NT2/D1 (cell line): ENCODE measurements around the gene CTSK.
"Not testable (repeated sequence)": the region's sequence is repeated elsewhere in the genome, so short reads cannot be mapped to it uniquely, and the experiment has no call there.

Experiments
- DNase-seq: peaks from one replicate; pipeline ENCODE4 v3.0.0-alpha.2; 2011; ENCODE audit warnings: low read depth, low spot score
- H3K27me3 ChIP-seq: 2 replicates; pipeline ENCODE4 v1.6.0; 2011; ENCODE audit warnings: mild to moderate bottlenecking; ENCODE audit not compliant: insufficient read length, insufficient read depth
- H3K36me3 ChIP-seq: 2 replicates; pipeline ENCODE4 v1.6.1; 2011; ENCODE audit warnings: mild to moderate bottlenecking, low read length, mixed read lengths; ENCODE audit not compliant: insufficient read depth, insufficient read length
- H3K4me1 ChIP-seq: 2 replicates; pipeline ENCODE4 v1.5.1; 2011; ENCODE audit not compliant: insufficient read depth, insufficient read length
- H3K4me3 ChIP-seq: 2 replicates; pipeline ENCODE4 v1.5.1; 2011; ENCODE audit warnings: low read depth; ENCODE audit not compliant: insufficient read length
- H3K9ac ChIP-seq: 2 replicates; pipeline ENCODE4 v1.6.0; 2011; ENCODE audit warnings: low read depth; ENCODE audit not compliant: insufficient read length
- H3K9me3 ChIP-seq: 2 replicates; pipeline ENCODE4 v1.5.1; 2011; ENCODE audit warnings: mild to moderate bottlenecking, low read length; ENCODE audit not compliant: insufficient read depth
- SUZ12 ChIP-seq: IDR thresholded peaks from 2 replicates; pipeline ENCODE4 v1.6.1; 2011; ENCODE audit not compliant: insufficient read length, insufficient read depth; ENCODE audit errors: extremely low read depth
- YY1 ChIP-seq: IDR thresholded peaks from 2 replicates; pipeline ENCODE4 v1.6.1; 2011; ENCODE audit not compliant: insufficient read length, insufficient read depth
- ZNF274 ChIP-seq: IDR thresholded peaks from 2 replicates; pipeline ENCODE4 v1.6.1; 2011; ENCODE audit warnings: mild to moderate bottlenecking, low read depth, low read length

Gene CTSK

DNA sequence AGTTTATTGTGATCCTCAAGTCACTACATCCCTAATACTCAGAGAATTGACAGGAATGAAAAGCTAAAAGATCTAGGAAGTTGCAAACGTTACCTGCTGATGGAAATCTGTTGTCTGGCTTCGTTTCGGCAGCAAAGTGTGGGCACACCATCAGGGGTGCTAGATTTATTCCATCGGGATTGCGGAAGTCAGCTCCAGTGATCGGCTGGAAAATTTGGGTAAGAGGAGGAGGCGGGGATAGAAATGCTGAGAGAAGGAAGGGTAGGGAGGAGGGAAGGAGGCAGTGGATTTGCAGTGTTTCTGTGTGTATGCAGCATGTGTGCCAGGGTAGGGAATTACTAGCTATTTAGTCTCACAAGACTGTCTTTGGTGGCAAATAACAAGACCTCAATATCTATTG lies at the start of gene CTSK:
TSS of gene CTSK (minus strand) at position 140 of the 400 bp plus-strand sequence. CDS start 1,455 bp downstream, outside the sequence.
- peaks cover 37% of the 10 kb centered on the region for H3K36me3 ChIP-seq
- peaks cover 6% of the 10 kb centered on the region for H3K4me1 ChIP-seq
- TF ChIP-seq SUZ12 (no peak), ZNF274 (no peak), YY1 (no peak)
- H3K4me3 ChIP-seq: no peak within 1 kb of the TSS
- no peak for DNase-seq
- H3K27me3 ChIP-seq: no peaks in the 10 kb centered on the region
- no peaks in the 10 kb centered on the region for H3K9me3 ChIP-seq
- H3K9ac ChIP-seq: no peak within 1 kb of the TSS

DNA sequence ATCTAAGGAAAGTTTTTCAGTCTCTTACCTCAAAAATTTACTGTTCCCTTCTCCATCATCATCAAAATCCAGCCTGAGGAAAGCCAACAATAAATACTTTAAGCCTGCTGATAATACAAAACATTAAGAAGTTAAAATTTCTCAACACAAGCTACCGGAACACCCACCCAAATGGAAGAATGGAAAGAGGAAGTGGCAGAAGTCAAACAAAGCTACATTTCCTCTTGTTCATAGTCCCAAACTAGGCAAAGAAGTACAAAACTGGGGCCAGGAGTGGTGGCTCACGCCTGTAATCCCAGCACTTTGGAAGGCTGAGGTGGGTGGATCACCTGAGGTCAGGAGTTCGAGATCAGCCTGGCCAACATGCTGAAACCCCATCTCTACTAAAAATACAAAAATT lies 44.7 kb upstream of the CTSK start:
- peaks cover 36% of the 10 kb centered on the region; the same call in 1 of the 2 replicates for H3K9me3 ChIP-seq
- peaks cover 59% of the 10 kb centered on the region for H3K36me3 ChIP-seq
- not testable (repeated sequence) for H3K27me3 ChIP-seq, H3K9ac ChIP-seq, H3K4me1 ChIP-seq, H3K4me3 ChIP-seq, DNase-seq

DNA sequence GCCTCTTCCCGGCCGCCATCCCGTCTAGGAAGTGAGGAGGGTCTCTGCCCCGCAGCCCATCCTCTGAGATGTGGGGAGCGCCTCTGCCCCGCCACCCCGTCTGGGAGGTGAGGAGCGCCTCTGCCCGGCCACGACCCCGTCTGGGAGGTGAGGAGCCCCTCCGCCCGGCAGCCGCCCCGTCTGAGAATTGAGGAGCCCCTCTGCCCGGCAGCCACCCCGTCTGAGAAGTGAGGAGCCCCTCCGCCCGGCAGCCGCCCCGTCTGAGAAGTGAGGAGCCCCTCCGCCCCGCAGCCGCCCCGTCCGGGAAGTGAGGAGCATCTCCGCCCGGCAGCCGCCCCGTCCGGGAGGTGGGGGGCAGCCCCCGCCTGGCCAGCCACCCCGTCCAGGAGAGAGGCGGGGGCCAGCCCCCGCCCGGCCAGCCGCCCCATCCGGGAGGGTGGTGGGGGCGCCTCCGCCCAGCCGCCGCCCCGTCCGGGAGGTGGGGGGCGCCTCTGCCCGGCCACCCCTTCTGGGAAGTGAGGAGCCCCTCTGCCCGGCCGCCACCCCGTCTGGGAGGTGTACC lies 42.8 kb upstream of the CTSK start:
- Histone ChIP-seq H3K36me3 (peaks cover 49% of the 10 kb centered on the region), H3K9me3 (peaks cover 36% of the 10 kb centered on the region; the same call in 1 of the 2 replicates)
- not testable (repeated sequence) for DNase-seq, H3K9ac ChIP-seq, H3K27me3 ChIP-seq, H3K4me3 ChIP-seq, H3K4me1 ChIP-seq

DNA sequence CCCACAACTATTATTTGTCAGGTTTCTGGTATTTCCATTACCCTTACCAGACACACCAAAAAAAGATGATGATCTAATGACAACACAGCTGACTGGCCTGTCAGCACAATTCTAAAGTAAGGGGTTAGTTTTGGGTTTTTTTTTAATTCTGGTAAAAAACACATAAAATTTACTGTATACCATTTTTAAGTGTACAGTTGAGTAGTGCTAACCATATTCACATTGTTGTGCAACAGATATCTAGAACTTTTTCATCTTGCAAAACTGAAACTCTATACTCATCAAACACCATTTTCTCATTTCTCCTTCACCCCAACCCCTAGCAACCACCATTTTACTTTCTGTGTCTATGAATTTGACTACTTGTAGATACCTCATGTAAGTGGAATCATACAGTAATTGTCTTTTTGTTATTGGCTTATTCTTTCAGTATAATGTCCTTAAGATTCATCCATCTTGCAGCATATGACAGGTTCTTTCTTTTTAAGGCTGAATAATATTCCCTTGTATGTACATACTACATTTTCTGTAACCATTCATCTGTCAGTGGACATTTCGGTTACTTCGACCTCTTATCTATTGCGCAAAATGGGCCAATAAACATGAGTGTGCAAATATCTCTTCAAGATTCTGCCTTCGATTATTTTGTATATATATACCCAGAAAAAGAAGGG lies 38.5 kb upstream of the CTSK start:
- no peaks in the 10 kb centered on the region for H3K4me1 ChIP-seq
- peaks cover 12% of the 10 kb centered on the region; the same call in 1 of the 2 replicates for H3K9me3 ChIP-seq
- TF ChIP-seq YY1 (no peak), SUZ12 (no peak), ZNF274 (no peak)
- no peak overlapping the region for H3K4me3 ChIP-seq
- no peak for DNase-seq
- no peak overlapping the region for H3K9ac ChIP-seq
- H3K36me3 ChIP-seq: peaks cover 17% of the 10 kb centered on the region
- no peaks in the 10 kb centered on the region for H3K27me3 ChIP-seq

DNA sequence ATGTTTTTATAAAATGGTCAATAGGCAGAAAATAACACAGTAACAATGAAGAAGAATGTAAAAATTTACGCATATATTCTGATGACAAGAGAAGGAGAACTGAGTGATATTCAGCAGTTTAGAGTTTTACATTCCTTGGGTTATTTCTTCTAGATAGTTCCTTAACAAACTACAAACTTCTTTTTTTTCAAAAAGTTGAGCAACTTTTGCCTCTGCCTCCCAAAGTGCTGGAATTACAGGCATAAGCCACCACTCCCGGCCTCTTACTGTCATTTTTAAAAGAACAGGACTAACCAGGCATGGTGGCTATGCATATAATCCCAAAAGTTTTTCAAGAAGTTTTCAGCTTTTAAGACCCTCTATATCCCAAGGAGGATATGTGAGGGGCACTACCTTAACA lies 35.4 kb upstream of the CTSK start:
- TF ChIP-seq YY1: no peak
- TF ChIP-seq ZNF274: no peak
- TF ChIP-seq SUZ12: no peak
- H3K9ac ChIP-seq: no peak overlapping the region
- no peak overlapping the region for H3K4me3 ChIP-seq
- DNase-seq: no peak
- peaks cover 24% of the 10 kb centered on the region for H3K36me3 ChIP-seq
- no peaks in the 10 kb centered on the region for H3K4me1 ChIP-seq
- H3K27me3 ChIP-seq: no peaks in the 10 kb centered on the region
- H3K9me3 ChIP-seq: no peaks in the 10 kb centered on the region

DNA sequence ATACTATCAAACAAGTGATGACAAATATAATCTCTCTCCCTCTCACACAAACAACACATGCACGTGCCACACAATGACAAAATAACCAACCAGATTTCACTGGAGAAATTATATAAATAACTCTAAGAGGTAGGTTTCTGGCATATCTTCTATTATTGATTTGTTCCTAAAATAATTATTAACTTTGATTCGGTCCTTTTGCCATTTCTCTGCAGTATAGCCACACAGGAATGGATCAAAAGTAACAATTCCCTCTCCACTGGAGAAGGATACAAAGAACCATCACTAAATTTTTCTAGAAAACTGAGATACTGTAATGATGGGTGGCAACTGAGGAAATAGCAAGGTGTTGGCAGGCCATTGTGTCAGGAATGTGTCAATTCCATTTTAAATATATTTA lies 34.9 kb upstream of the CTSK start:
- Histone ChIP-seq H3K36me3 (peaks cover 19% of the 10 kb centered on the region), H3K27me3 (no peaks in the 10 kb centered on the region), H3K9ac (no peak overlapping the region), H3K4me1 (no peaks in the 10 kb centered on the region), H3K4me3 (no peak overlapping the region), H3K9me3 (no peaks in the 10 kb centered on the region)
- DNase-seq: no peak
- TF ChIP-seq SUZ12 (no peak), YY1 (no peak), ZNF274 (no peak)

DNA sequence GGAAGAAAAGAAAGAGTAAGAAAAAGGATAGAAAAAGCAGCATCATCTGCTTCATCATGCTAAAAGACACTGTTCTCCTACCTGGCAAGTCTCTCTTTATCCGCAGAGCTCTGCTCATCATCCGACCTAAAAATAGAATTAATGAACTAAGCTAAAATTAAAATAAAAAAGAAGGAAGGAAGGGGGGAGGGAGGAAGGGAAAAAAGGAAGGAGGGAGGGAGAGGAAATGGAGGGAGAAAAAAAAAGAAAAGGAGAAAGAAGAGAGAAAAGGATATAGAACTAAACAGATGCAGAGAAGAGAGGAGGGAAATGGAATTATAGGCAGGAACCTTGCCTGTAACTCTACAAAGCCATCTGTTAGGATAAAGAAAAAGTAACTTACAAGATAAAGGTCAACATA lies 34.3 kb upstream of the CTSK start:
- H3K9me3 ChIP-seq: no peaks in the 10 kb centered on the region
- peaks cover 18% of the 10 kb centered on the region for H3K36me3 ChIP-seq
- H3K27me3 ChIP-seq: no peaks in the 10 kb centered on the region
- TF ChIP-seq SUZ12: no peak
- TF ChIP-seq YY1: no peak
- no peak for TF ChIP-seq ZNF274
- H3K4me1 ChIP-seq: no peaks in the 10 kb centered on the region
- no peak overlapping the region for H3K4me3 ChIP-seq
- no peak for DNase-seq
- no peak overlapping the region for H3K9ac ChIP-seq

DNA sequence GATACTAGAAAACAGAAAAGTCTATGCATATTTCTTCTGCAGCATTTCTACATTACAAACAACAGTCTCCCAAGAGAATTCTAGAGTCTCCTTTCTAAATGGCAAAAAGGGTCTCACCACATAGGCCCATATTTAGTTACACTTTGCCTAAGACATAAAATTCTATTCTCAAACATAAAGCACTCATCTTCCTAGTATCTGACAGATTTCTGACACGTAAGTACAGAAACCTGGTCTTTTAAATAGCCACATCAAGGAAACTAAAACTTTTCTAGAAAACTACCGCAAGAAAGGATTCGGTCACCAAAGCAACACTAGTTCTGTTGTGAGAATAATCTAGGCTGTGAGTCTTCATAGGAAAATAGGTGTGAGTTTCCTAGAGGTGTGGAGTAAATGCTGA lies 33.6 kb upstream of the CTSK start:
- Histone ChIP-seq H3K9me3 (no peaks in the 10 kb centered on the region), H3K9ac (no peak overlapping the region), H3K36me3 (peaks cover 25% of the 10 kb centered on the region), H3K27me3 (no peaks in the 10 kb centered on the region), H3K4me3 (no peak overlapping the region), H3K4me1 (no peaks in the 10 kb centered on the region)
- TF ChIP-seq ZNF274 (no peak), SUZ12 (no peak), YY1 (no peak)
- DNase-seq: no peak

DNA sequence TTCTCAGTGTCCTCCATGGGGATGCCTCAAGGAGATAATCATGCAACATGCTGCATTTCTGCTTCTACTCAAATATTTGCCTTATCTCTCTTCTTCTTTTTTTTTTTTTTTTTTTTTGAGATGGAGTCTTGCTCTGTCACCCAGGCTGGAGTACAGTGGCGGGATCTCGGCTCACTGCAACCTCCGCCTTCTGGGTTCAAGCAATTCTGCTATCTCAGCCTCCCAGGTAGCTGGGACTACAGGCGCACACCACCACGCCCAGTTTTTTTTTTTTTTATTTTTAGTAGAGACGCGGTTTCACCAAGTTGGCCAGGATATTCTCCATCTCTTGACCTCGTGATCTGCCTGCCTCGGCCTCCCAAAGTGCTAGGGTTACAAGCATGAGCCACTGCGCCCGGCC lies 32.8 kb upstream of the CTSK start:
- H3K36me3 ChIP-seq: peaks cover 30% of the 10 kb centered on the region
- not testable (repeated sequence) for H3K4me1 ChIP-seq, H3K4me3 ChIP-seq, H3K9me3 ChIP-seq, H3K27me3 ChIP-seq, DNase-seq, H3K9ac ChIP-seq
